C4-2B (cell line): ENCODE data around the gene KCTD11.

Experiments used
- ZFX ChIP-seq: fragments of 450-650 bp; IDR thresholded peaks from 2 replicates; pipeline ENCODE4 v1.6.1; 2017
- TF ChIP-seq, protein P1 (sequence below): fragments of 450-650 bp; conservative IDR thresholded peaks from 2 replicates; pipeline ENCODE4 v1.5.1; 2017; ENCODE audit warnings: mild to moderate bottlenecking

DNA sequence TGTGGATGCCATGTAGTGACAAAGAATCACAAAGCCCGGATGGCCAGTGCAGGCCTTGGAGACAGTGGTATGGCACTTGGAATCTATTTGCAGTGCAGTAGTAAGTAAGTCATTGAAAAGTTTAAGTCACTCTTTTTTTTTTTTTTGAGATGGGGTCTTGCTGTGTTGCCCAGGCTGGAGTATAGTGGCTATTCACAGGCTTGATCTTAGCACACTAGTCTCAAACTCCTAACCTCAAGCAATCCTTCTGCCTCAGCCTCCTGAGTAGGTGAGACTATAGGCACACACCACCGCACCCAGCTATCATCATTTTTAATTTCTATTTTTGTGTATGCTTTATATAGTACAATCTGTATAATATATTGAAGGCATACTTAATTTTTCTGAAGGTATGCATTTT, 46.6 kb downstream of the KCTD11 start:
- TF ChIP-seq, protein P1, sequence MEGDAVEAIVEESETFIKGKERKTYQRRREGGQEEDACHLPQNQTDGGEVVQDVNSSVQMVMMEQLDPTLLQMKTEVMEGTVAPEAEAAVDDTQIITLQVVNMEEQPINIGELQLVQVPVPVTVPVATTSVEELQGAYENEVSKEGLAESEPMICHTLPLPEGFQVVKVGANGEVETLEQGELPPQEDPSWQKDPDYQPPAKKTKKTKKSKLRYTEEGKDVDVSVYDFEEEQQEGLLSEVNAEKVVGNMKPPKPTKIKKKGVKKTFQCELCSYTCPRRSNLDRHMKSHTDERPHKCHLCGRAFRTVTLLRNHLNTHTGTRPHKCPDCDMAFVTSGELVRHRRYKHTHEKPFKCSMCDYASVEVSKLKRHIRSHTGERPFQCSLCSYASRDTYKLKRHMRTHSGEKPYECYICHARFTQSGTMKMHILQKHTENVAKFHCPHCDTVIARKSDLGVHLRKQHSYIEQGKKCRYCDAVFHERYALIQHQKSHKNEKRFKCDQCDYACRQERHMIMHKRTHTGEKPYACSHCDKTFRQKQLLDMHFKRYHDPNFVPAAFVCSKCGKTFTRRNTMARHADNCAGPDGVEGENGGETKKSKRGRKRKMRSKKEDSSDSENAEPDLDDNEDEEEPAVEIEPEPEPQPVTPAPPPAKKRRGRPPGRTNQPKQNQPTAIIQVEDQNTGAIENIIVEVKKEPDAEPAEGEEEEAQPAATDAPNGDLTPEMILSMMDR = no peak
- no peak for TF ChIP-seq ZFX
